Breast epithelium (tissue), 3 donors: ENCODE measurements around the gene EWSR1.

ENCODE experiments used
- POLR2A ChIP-seq: fragments of 450-650 bp; IDR thresholded peaks from one replicate; pipeline ENCODE4 v1.6.1; 2016; ENCODE audit warnings: antibody characterized with exemption, mild to moderate bottlenecking, moderate library complexity
- POLR2AphosphoS5 ChIP-seq, 3 donors: sonication (generic); formaldehyde crosslinking; IDR thresholded peaks; one replicate each; pipeline ENCODE4 v1.6.1; 2017; ENCODE audit warnings: antibody characterized with exemption in 3 of 3
- TF ChIP-seq, protein P1 (sequence below), 3 donors: fragments of 450-650 bp; IDR thresholded peaks; one replicate each; pipeline ENCODE4 v1.5.1; 2016 to 2017; ENCODE audit warnings: antibody characterized with exemption in 3 of 3, mild to moderate bottlenecking in 3 of 3, moderate library complexity in 3 of 3

- TF ChIP-seq POLR2A (no peak), POLR2AphosphoS5 (IDR thresholded peaks at IDR 0.05) (no peak)
- TF ChIP-seq, protein P1, sequence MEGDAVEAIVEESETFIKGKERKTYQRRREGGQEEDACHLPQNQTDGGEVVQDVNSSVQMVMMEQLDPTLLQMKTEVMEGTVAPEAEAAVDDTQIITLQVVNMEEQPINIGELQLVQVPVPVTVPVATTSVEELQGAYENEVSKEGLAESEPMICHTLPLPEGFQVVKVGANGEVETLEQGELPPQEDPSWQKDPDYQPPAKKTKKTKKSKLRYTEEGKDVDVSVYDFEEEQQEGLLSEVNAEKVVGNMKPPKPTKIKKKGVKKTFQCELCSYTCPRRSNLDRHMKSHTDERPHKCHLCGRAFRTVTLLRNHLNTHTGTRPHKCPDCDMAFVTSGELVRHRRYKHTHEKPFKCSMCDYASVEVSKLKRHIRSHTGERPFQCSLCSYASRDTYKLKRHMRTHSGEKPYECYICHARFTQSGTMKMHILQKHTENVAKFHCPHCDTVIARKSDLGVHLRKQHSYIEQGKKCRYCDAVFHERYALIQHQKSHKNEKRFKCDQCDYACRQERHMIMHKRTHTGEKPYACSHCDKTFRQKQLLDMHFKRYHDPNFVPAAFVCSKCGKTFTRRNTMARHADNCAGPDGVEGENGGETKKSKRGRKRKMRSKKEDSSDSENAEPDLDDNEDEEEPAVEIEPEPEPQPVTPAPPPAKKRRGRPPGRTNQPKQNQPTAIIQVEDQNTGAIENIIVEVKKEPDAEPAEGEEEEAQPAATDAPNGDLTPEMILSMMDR (IDR thresholded peaks at IDR 0.05) = no peak
These were observed 43.6 kb downstream of the EWSR1 start for GRCh38 chr22:29311464-29312217.
